Measurements from ENCODE around the gene KIFBP. TPM values are rescaled to one million over a fixed set of nuclear protein-coding genes. Genes with fewer than 3 reads are reported as not detected.

Gene KIFBP
- total and polyA plus RNA-seq, 2 of the 13 experiments (the other 11 are each of a cell fraction or from before 2014, with no cell fraction given) = 13.0 to 21.9 TPM

GRCh38 chr10:69045441-69046300 is 57.1 kb downstream of the KIFBP start:
- Histone ChIP-seq H3K4me3 (replicated peaks in 1 of 3; ENCODE audit: insufficient read depth in 1 of 3, low read depth in 2 of 3, low read length in 3 of 3) (no peak overlapping the region), H3K4me2 (ENCODE audit: low read depth, low read length) (no peak overlapping the region), H3K27me3 (ENCODE audit: control insufficient read depth in 1 of 2, insufficient read depth in 2 of 2, low read length in 2 of 2) (peaks cover 0 to 10% of the 10 kb centered on the region in 2 experiments; a peak in 2 of 5 replicates), H3K4me1 (ENCODE audit: insufficient read depth, low read length) (no peaks in the 10 kb centered on the region), H3K27ac (ENCODE audit: extremely low read length, insufficient read depth, low read length) (no peak overlapping the region), H3K9me3 (ENCODE audit: low read length) (no peaks in the 10 kb centered on the region), H2AFZ (ENCODE audit: low read length) (no peak overlapping the region), H4K20me1 (ENCODE audit: insufficient read depth, low read length) (no peaks in the 10 kb centered on the region), H3K79me2 (ENCODE audit: insufficient read depth, low read length) (no peaks in the 10 kb centered on the region), H3K36me3 (replicated peaks in 1 of 2; ENCODE audit: control insufficient read depth in 1 of 2, insufficient read depth in 2 of 2, low read length in 2 of 2) (no peaks in the 10 kb centered on the region), H3K9ac (ENCODE audit: insufficient read depth, low read depth, low read length) (no peak overlapping the region)
- intact Hi-C loops (cut with micrococcal nuclease; ENCODE audit: unreplicated experiment) = no loop called here
- ChIA-PET POLR2A (no interaction called here), CTCF (ENCODE audit: low intra/inter-chr PET ratio, low total read pairs) (no interaction called here)
- no peak for ATAC-seq
- in situ Hi-C loops (cut with HindIII; ENCODE audit: extremely low pct_ligation_motif_present, low pct_unique_long_range_greater_than_20kb) = no loop called here
- DNase-seq (ENCODE audit: low spot score) = no peak
- BruUV-seq (replicated peaks) = no TSS peak
- 0% methylated on average over 5 of the region's 6 CpGs for WGBS (ENCODE audit: low lambda C conversion rate)
- no peak for FAIRE-seq
- TF ChIP-seq CAMTA2 (CRISPR knock-in tag; IDR thresholded peaks at IDR 0.05; ENCODE audit: borderline replicate concordance) = no peak
- no peak for TF ChIP-seq ZNF549 (CRISPR knock-in tag; IDR thresholded peaks at IDR 0.05)
- TF ChIP-seq KDM1A (CRISPR knock-in tag; IDR thresholded peaks at IDR 0.05) = no peak
- TF ChIP-seq AHR (CRISPR knock-in tag; IDR thresholded peaks at IDR 0.05) = no peak
- TF ChIP-seq PBX3 (CRISPR knock-in tag; IDR thresholded peaks at IDR 0.05; ENCODE audit: borderline replicate concordance) = no peak
- no peak for TF ChIP-seq ATF2 (CRISPR knock-in tag; IDR thresholded peaks at IDR 0.05)
- no peak for TF ChIP-seq FLYWCH1 (CRISPR knock-in tag; IDR thresholded peaks at IDR 0.05)
- TF ChIP-seq ZNF703 (CRISPR knock-in tag; IDR thresholded peaks at IDR 0.05; ENCODE audit: borderline replicate concordance) = no peak
- no peak for TF ChIP-seq ZNF501 (CRISPR knock-in tag; IDR thresholded peaks at IDR 0.05)
- no peak for TF ChIP-seq NFE2L1 (CRISPR knock-in tag; IDR thresholded peaks at IDR 0.05; ENCODE audit: borderline replicate concordance)
- TF ChIP-seq CBX1 (IDR thresholded peaks at IDR 0.05; ENCODE audit: low read depth) = no peak
- TF ChIP-seq ZNF224 (CRISPR knock-in tag; IDR thresholded peaks at IDR 0.05) = no peak
- TF ChIP-seq ZSCAN25 (CRISPR knock-in tag; IDR thresholded peaks at IDR 0.05) = no peak
- no peak for TF ChIP-seq ZNF639 (CRISPR knock-in tag; conservative IDR thresholded peaks at IDR 0.05)
- no peak for TF ChIP-seq SRSF4 (IDR thresholded peaks at IDR 0.05; ENCODE audit: low read depth, low read length, poor library complexity, severe bottlenecking)
- TF ChIP-seq ZNF367 (CRISPR knock-in tag; IDR thresholded peaks at IDR 0.05; ENCODE audit: borderline replicate concordance) = no peak
- TF ChIP-seq ZNF350 (CRISPR knock-in tag; IDR thresholded peaks at IDR 0.05; ENCODE audit: borderline replicate concordance, low read depth) = no peak
- TF ChIP-seq ZHX1 (CRISPR knock-in tag; IDR thresholded peaks at IDR 0.05; ENCODE audit: low read depth) = no peak
